Activated naive CD8-positive, alpha-beta T cell treated with anti-CD3 and anti-CD28 coated beads for 36 hours (primary cell): ENCODE results near the gene ZNF430. TPM values are rescaled to one million over a fixed set of nuclear protein-coding genes. Genes with fewer than 3 reads are reported as not detected.
A peak's percentile ranks its signal among the peaks of the same experiment; 100 is the strongest.
"Not testable (repeated sequence)": the region's sequence is repeated elsewhere in the genome, so short reads cannot be mapped to it uniquely, and the experiment has no call there.

Experiments
- DNase-seq: peaks from one replicate; pipeline ENCODE4 v3.0.0; 2021
- H3K27ac Mint-ChIP-seq: one replicate; pipeline ENCODE4 v1.8.0; 2022; ENCODE audit warnings: mild to moderate bottlenecking, moderate library complexity, mixed read lengths
- H3K27me3 Mint-ChIP-seq: one replicate; pipeline ENCODE4 v1.8.0; 2022; ENCODE audit warnings: mild to moderate bottlenecking, mixed read lengths
- H3K36me3 Mint-ChIP-seq: one replicate; pipeline ENCODE4 v1.8.0; 2021; ENCODE audit warnings: mild to moderate bottlenecking, mixed read lengths
- H3K4me1 Mint-ChIP-seq: one replicate; pipeline ENCODE4 v1.8.0; 2021; ENCODE audit warnings: mixed read lengths
- H3K4me3 Mint-ChIP-seq: one replicate; pipeline ENCODE4 v1.8.0; 2022; ENCODE audit warnings: mild to moderate bottlenecking, moderate library complexity, mixed read lengths
- H3K9me3 Mint-ChIP-seq: one replicate; pipeline ENCODE4 v1.8.0; 2022; ENCODE audit warnings: mixed read lengths
- total RNA-seq, 2 experiments: library from RNA; stranded (reverse); gene quantifications; one replicate each; pipeline ENCODE4 v1.2.3, GENCODE V29; 2021

ZNF430 gene
- 10 to 100 TPM; 18.7 to 21.2 TPM for total RNA-seq

DNA sequence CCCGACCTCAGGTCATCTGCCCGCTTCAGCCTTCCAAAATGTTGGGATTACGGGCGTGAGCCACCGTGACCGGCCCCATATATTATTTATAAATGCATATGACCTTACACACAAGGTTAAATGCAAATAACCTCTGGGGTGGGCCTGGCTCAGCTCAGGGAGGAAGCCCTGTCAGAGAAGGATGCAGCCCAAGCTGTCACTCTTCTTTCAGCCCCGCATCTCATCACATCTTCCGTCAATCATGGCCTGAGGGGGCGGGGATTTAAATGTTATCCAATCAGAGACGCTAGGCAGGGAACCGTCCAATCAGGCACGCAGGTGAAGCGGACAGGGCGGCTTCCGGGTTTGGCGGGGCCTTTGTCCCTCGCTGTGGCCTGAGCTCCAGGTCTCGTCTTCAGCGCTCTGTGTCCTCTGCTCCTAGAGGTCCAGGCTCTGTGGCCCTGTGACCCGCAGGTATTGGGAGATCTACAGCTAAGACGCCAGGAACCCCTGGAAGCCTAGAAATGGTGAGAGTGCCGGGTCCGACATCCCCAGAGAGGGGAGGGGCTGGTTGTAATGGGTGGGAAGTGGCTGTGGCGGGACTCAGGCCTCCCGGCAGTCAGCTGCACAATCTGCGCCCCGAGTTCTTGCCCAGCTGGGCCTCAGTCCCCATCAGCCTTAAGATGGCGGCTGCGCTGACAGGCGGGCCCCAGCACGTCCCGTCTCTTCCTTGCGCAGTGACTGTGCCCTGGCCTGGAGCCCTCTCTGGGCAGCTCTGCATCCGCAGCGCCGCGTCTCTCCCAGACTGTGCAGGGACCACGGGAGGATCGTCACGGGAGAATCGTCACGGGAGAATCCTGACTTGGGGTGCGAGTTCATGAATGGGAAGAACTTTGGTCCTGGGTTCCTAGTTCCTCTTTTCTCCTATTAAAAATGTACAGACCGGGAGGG, at the start of gene ZNF430:
ZNF430 (plus strand) TSS at position 360 of the 930 bp plus-strand sequence; CDS start at position 504, 144 bp downstream.
- H3K27ac Mint-ChIP-seq = peak within 1 kb of the TSS; percentile 100
- H3K4me1 Mint-ChIP-seq = peaks cover 39% of the 10 kb centered on the region
- H3K4me3 Mint-ChIP-seq = peak within 1 kb of the TSS; percentile 100
- peak; percentile 91 for DNase-seq
- no peaks in the 10 kb centered on the region for H3K27me3 Mint-ChIP-seq
- H3K36me3 Mint-ChIP-seq = peaks cover 40% of the 10 kb centered on the region
- H3K9me3 Mint-ChIP-seq = no peaks in the 10 kb centered on the region

GRCh38 chr19:20992788-20993187, 27.7 kb upstream of the ZNF430 start:
- DNase-seq, H3K27ac Mint-ChIP-seq, H3K27me3 Mint-ChIP-seq, H3K4me1 Mint-ChIP-seq, H3K4me3 Mint-ChIP-seq: not testable (repeated sequence)
- peaks cover 28% of the 10 kb centered on the region for H3K9me3 Mint-ChIP-seq
- H3K36me3 Mint-ChIP-seq = peaks cover 19% of the 10 kb centered on the region

DNA sequence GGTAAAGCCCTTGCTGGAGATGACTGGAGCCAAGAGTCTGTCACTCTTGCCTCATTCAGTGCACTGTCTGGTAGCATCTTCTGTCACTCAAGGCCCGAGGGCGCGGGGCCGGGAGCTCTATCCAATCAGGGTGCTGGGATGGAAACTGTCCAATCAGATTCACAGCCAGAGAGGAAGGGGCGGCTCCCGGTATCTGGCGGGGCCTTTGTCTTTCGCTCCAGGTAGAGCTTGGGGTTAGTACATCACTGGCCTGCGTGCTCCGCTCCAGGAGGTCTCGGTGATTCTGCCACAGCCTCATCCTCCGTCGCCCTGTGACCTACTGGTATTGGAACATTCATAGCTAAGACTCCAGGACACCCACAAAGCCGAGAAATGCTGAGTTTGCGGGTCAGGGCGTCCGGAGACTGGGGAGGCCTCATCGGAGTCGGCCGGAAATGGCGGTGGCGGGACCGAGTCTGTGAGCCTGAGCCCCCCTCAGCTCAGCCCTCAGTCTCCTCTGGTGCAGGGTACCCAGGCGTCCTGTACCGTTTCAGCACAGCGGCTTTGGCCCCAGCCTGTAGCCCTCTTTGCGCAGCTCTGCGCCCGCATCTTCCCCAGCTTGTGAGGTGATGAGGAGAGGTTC, 20.6 kb upstream of the ZNF430 start:
- peak overlapping the region; percentile 92 for H3K27ac Mint-ChIP-seq
- peaks cover 21% of the 10 kb centered on the region for H3K36me3 Mint-ChIP-seq
- peak overlapping the region; percentile 96 for H3K4me3 Mint-ChIP-seq
- H3K27me3 Mint-ChIP-seq = no peaks in the 10 kb centered on the region
- H3K9me3 Mint-ChIP-seq = peaks cover 4% of the 10 kb centered on the region
- DNase-seq = peak; percentile 91
- peaks cover 3% of the 10 kb centered on the region for H3K4me1 Mint-ChIP-seq

- H3K36me3 Mint-ChIP-seq = peaks cover 46% of the 10 kb centered on the region
- peak overlapping the region; percentile 100 for H3K27ac Mint-ChIP-seq
- H3K27me3 Mint-ChIP-seq, H3K9me3 Mint-ChIP-seq, DNase-seq: not testable (repeated sequence)
- H3K4me1 Mint-ChIP-seq = peaks cover 41% of the 10 kb centered on the region
- peak overlapping the region; percentile 100 for H3K4me3 Mint-ChIP-seq
These were observed 781 bp downstream of the ZNF430 start for GRCh38 chr19:21021238-21021637.

DNA sequence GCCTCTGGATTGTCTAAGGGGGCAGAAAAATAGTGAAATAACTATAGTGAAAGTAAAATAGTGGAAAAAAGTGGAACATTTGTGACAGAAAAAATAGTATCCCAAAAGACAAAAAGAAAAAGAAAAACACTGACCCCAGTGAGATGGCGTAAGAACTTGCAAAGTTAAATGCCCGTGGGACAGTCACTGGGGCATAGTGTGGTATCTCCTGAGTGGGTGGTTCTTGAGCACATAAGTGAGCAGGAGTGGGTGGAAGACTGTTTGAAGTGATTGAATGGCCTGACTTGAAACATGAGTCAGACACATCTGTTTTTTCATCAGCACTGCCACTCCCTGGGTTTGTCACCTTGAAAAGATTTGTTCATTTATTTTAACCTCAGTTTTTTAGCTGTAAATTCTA, 2.5 kb downstream of the ZNF430 start:
- DNase-seq = peak; percentile 33
- peaks cover 64% of the 10 kb centered on the region for H3K36me3 Mint-ChIP-seq
- peak overlapping the region; percentile 100 for H3K4me3 Mint-ChIP-seq
- H3K27ac Mint-ChIP-seq = peak overlapping the region; percentile 100
- H3K27me3 Mint-ChIP-seq = no peaks in the 10 kb centered on the region
- H3K9me3 Mint-ChIP-seq = peaks cover 1% of the 10 kb centered on the region
- peaks cover 55% of the 10 kb centered on the region for H3K4me1 Mint-ChIP-seq

GRCh38 chr19:21023901-21024300, 3.4 kb downstream of the ZNF430 start:
- Mint-ChIP-seq H3K27me3 (no peaks in the 10 kb centered on the region), H3K4me1 (peaks cover 64% of the 10 kb centered on the region), H3K36me3 (peaks cover 73% of the 10 kb centered on the region), H3K9me3 (peaks cover 3% of the 10 kb centered on the region), H3K4me3 (peak overlapping the region; percentile 42), H3K27ac (peak overlapping the region; percentile 100)
- no peak for DNase-seq

- Mint-ChIP-seq H3K4me3 (peak overlapping the region; percentile 25), H3K4me1 (peaks cover 53% of the 10 kb centered on the region), H3K27ac (peak overlapping the region; percentile 75), H3K36me3 (peaks cover 81% of the 10 kb centered on the region), H3K27me3 (no peaks in the 10 kb centered on the region), H3K9me3 (peaks cover 5% of the 10 kb centered on the region)
- no peak for DNase-seq
These were observed 8.5 kb downstream of the ZNF430 start for GRCh38 chr19:21028969-21029268.

GRCh38 chr19:21045028-21045427, 24.6 kb downstream of the ZNF430 start:
- Mint-ChIP-seq H3K27ac (no peak overlapping the region), H3K27me3 (no peaks in the 10 kb centered on the region), H3K9me3 (peaks cover 51% of the 10 kb centered on the region), H3K4me3 (no peak overlapping the region), H3K4me1 (peaks cover 6% of the 10 kb centered on the region), H3K36me3 (peaks cover 85% of the 10 kb centered on the region)
- no peak for DNase-seq

DNA sequence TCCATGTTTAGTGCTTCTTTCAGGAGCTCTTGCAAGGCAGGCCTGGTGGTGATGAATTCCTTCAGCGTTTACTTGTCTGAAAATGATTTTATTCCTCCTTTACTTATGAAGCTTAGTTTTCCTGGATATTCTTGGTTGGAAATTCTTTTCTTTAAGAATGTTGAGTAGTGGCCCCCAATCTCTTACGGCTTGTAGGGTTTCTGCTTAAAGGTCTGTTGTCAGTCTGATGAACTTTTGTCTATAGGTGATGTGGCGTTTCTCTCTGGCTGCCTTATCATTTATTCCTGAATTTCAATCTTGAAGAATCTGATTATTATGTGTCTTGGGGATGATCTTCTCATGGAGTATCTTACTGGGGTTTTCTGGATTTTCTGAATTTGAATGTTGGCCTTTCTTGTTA, 26.0 kb downstream of the ZNF430 start:
- DNase-seq = no peak
- peak overlapping the region; percentile 30 for H3K27ac Mint-ChIP-seq
- no peak overlapping the region for H3K4me3 Mint-ChIP-seq
- peaks cover 6% of the 10 kb centered on the region for H3K4me1 Mint-ChIP-seq
- H3K27me3 Mint-ChIP-seq = no peaks in the 10 kb centered on the region
- peaks cover 50% of the 10 kb centered on the region for H3K9me3 Mint-ChIP-seq
- H3K36me3 Mint-ChIP-seq = peaks cover 84% of the 10 kb centered on the region

DNA sequence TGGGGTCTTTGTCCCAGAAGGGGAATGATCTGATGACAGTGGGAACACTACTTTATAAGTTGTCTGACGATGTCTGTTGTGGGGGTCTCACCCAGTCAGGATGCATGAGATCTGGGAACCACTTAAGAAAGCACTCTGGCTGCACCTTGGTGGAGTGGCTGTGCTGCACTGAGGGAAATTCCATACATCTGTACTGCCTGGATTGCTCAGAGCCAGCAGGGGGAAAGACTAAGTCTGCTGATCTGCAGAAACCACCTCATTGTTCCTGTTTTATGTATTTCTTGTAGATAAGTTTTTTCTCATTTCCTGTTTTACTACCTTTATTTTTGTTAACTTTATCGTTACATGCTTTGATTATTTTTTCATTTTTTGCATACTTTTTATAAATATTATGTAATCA, 27.3 kb downstream of the ZNF430 start:
- Mint-ChIP-seq H3K4me3 (no peak overlapping the region), H3K27me3 (no peaks in the 10 kb centered on the region), H3K27ac (no peak overlapping the region), H3K36me3 (peaks cover 83% of the 10 kb centered on the region), H3K9me3 (peaks cover 54% of the 10 kb centered on the region), H3K4me1 (peaks cover 6% of the 10 kb centered on the region)
- no peak for DNase-seq

DNA sequence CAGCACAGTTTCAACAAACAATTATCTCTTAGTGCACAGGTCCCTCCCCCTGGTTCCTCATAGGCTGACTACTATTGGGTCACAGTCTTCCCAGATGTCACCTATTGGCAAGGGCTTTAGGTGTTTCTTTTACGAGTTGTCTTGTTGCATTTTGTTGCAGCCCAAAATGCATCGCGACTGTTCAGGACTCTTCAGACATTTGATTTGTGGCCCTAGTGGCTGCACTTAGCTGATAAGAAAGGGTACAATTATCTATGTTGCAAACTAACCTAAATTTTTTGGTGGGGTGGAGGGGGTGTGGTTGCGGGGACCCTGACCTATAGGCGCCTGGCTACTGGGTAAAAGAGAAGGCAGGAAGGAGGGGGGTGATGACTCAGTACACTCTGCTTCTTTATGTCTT, 32.4 kb downstream of the ZNF430 start:
- Mint-ChIP-seq H3K27ac (no peak overlapping the region), H3K4me3 (no peak overlapping the region), H3K9me3 (peaks cover 36% of the 10 kb centered on the region), H3K36me3 (peaks cover 79% of the 10 kb centered on the region), H3K4me1 (no peaks in the 10 kb centered on the region), H3K27me3 (no peaks in the 10 kb centered on the region)
- no peak for DNase-seq

DNA sequence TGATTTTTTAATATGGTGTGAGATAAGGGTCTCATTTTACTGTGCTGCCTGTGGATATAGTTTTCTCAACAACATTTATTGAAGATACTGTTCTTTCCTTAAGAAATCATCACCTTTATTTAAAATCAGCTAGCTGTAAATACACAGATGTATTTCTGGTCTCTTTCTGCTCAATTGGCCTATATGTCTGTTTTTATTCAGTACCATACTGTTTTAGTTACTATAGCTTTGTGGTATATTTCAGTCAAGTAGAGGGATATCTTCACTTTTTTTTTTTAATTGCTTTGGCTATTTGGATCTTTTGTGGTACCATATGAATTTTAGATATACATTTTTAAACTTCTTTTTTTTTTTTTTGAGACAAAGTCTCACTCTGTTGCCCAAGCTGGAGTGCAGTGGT, 44.9 kb downstream of the ZNF430 start:
- H3K27ac Mint-ChIP-seq = no peak overlapping the region
- DNase-seq = no peak
- H3K9me3 Mint-ChIP-seq = peaks cover 16% of the 10 kb centered on the region
- H3K27me3 Mint-ChIP-seq = no peaks in the 10 kb centered on the region
- H3K4me3 Mint-ChIP-seq = no peak overlapping the region
- peaks cover 62% of the 10 kb centered on the region for H3K36me3 Mint-ChIP-seq
- no peaks in the 10 kb centered on the region for H3K4me1 Mint-ChIP-seq

DNA sequence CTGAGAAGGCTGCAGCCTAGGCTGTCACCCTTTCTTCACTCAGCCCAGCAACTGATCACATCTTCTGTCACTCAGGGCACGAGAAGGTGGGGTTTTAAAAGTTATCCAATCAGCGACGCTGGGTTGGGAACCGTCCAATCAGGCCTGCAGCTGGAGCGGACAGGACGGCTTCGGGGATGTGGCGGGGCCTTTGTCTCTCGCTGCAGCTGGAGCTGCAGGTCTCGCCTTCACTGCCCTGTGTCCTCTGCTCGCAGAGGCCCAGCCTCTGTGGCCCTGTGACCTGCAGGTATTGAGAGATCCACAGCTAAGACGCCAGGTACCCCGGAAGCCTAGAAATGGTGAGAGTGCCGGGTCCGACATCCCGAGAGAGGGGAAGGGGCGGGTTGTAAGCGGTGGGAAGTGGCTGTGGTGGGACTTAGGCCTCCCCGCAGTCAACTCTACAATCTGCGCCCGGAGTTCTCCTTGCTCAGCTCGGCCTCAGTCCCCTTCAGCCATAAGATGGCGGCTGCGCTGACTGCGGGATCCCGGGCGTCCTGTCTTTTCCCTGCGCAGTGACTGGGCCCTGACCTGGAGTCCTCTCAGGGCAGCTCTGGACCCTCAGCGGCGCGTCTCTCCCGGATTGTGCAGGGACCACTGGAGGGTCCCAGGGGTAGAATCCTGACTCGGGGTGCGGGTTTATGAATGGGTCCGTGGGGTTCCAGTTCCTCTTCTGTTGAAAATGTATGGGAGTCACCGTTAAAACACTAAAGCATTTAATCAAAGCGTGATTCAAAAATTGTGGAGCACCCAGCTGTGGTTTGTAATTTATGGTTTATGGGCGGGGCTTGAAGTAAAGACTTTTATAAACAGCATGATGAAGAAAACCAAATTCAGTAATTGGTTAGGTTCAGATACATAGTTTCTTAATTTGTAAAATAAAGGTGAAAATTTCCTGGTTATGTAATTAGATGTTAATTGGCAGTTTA, 61.8 kb downstream of the ZNF430 start, which contains the start of gene ZNF714:
ZNF714 (plus strand) TSS at position 193 of the 965 bp plus-strand sequence. CDS start 16,066 bp downstream, outside the sequence.
- Mint-ChIP-seq H3K27ac (peak within 1 kb of the TSS; percentile 96), H3K9me3 (no peaks in the 10 kb centered on the region), H3K4me1 (peaks cover 21% of the 10 kb centered on the region), H3K36me3 (peaks cover 42% of the 10 kb centered on the region), H3K4me3 (peak within 1 kb of the TSS; percentile 100), H3K27me3 (no peaks in the 10 kb centered on the region)
- DNase-seq = peak; percentile 82

DNA sequence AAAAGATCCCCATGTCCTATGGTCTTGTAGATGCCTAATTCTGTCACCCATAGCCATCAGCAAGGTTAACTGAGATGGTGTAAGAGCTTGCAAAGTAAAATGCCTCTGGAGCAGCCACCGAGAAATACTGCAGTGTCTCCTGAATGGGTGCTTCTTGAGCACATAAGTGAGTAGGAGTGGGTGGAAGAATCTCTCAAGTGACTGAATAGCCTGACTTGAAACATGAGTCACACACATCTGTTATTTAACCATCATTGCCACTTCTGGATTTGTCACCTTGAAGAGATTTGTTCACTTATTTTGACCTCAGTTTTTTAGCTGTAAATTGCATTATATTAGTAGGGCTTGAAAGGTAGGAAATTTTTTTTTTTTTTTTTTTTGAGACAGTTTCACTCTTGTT, 63.9 kb downstream of the ZNF430 start:
- Mint-ChIP-seq H3K27ac (no peak overlapping the region), H3K36me3 (peaks cover 51% of the 10 kb centered on the region), H3K27me3 (no peaks in the 10 kb centered on the region), H3K9me3 (no peaks in the 10 kb centered on the region), H3K4me3 (peak overlapping the region; percentile 22), H3K4me1 (peaks cover 21% of the 10 kb centered on the region)
- DNase-seq = peak; percentile 16
